Lower lobe of right lung (tissue), 2 donors: ENCODE data around the gene SGSM1. TPM values are rescaled to one million over a fixed set of nuclear protein-coding genes. Genes with fewer than 3 reads are reported as not detected.

Experiments used
- ATAC-seq, 2 donors: fragments of 200-7000 bp; cut with Tn5 transposase; one replicate each; pipeline ENCODE4 v1.9.1; 2020 to 2022; ENCODE audit warnings: mild to moderate bottlenecking in 2 of 2, moderate library complexity in 2 of 2
- DNase-seq: peaks from one replicate; pipeline ENCODE4 v3.0.0-alpha.2; 2020
- H3K27ac ChIP-seq: fragments of 200-600 bp; one replicate; pipeline ENCODE4 v1.8.0; 2022
- H3K27me3 ChIP-seq: fragments of 200-600 bp; one replicate; pipeline ENCODE4 v1.8.0; 2022; ENCODE audit warnings: low read depth
- H3K36me3 ChIP-seq: fragments of 200-600 bp; one replicate; pipeline ENCODE4 v1.8.0; 2022; ENCODE audit warnings: mild to moderate bottlenecking
- H3K4me1 ChIP-seq: fragments of 200-600 bp; one replicate; pipeline ENCODE4 v1.8.0; 2022
- H3K4me3 ChIP-seq: fragments of 200-600 bp; one replicate; pipeline ENCODE4 v1.8.0; 2022; ENCODE audit warnings: mild to moderate bottlenecking
- H3K9me3 ChIP-seq: fragments of 200-600 bp; one replicate; pipeline ENCODE4 v1.8.0; 2022
- CTCF ChIP-seq: fragments of 200-600 bp; IDR thresholded peaks from one replicate; pipeline ENCODE4 v1.8.0; 2022; ENCODE audit warnings: antibody characterized with exemption, mild to moderate bottlenecking
- intact Hi-C: fragments of 100-400 bp; cut with DNase I; formaldehyde crosslinking; loops from one replicate; pipeline ENCODE4 v1.11.0; 2022
- total RNA-seq: library from RNA; stranded (reverse); fragmentation: NEBNext Ultra II Directional; extraction: Animal tissue kit (Norgen Biotek cat#: 25700); gene quantifications from one replicate; pipeline ENCODE4 v1.2.1, GENCODE V29; 2021
- donor health status: DM: no; HTN: yes; CAD: no; lungs with severe emphysema.

Gene SGSM1
- total RNA-seq, 1 donor from 2014 or later: 2.9 TPM

GRCh38 chr22:24935771-24936483 is 129.9 kb downstream of the SGSM1 start:
- H3K9me3 ChIP-seq: no peaks in the 10 kb centered on the region
- DNase-seq (no peak), ATAC-seq (no peak)
- no peaks in the 10 kb centered on the region for H3K4me1 ChIP-seq
- no peaks in the 10 kb centered on the region for H3K36me3 ChIP-seq
- H3K27ac ChIP-seq: no peak overlapping the region
- H3K27me3 ChIP-seq: no peaks in the 10 kb centered on the region
- intact Hi-C loops: no loop called here
- H3K4me3 ChIP-seq: no peak overlapping the region
- no peak for TF ChIP-seq CTCF

GRCh38 chr22:24937114-24937513 is 131.1 kb downstream of the SGSM1 start:
- intact Hi-C loops: no loop called here
- Histone ChIP-seq H3K9me3 (no peaks in the 10 kb centered on the region), H3K27me3 (no peaks in the 10 kb centered on the region), H3K4me1 (no peaks in the 10 kb centered on the region), H3K27ac (no peak overlapping the region), H3K36me3 (no peaks in the 10 kb centered on the region), H3K4me3 (no peak overlapping the region)
- no peak for TF ChIP-seq CTCF
- ATAC-seq: no peak
- DNase-seq: no peak

- peak; percentile 61 to 63 for ATAC-seq
Observed at GRCh38 chr22:24938741-24939341, 132.8 kb downstream of the SGSM1 start.

GRCh38 chr22:24942301-24942700 is 136.3 kb downstream of the SGSM1 start:
- DNase-seq (no peak), ATAC-seq (no peak)
- Histone ChIP-seq H3K9me3 (no peaks in the 10 kb centered on the region), H3K27me3 (no peaks in the 10 kb centered on the region), H3K4me3 (no peak overlapping the region), H3K4me1 (no peaks in the 10 kb centered on the region), H3K36me3 (no peaks in the 10 kb centered on the region), H3K27ac (no peak overlapping the region)
- intact Hi-C loops: no loop called here
- TF ChIP-seq CTCF: no peak

More at GRCh38 chr22:24938741-24939341, 132.8 kb downstream of the SGSM1 start:
- intact Hi-C loops: no loop called here
- no peak for DNase-seq
- Histone ChIP-seq H3K27ac (no peak overlapping the region), H3K4me3 (no peak overlapping the region), H3K36me3 (no peaks in the 10 kb centered on the region), H3K4me1 (no peaks in the 10 kb centered on the region), H3K9me3 (no peaks in the 10 kb centered on the region), H3K27me3 (no peaks in the 10 kb centered on the region)
- peak; percentile 76 for TF ChIP-seq CTCF

- TF ChIP-seq CTCF: no peak
- intact Hi-C loops: no loop called here
- H3K27ac ChIP-seq: no peak overlapping the region
- no peaks in the 10 kb centered on the region for H3K4me1 ChIP-seq
- no peaks in the 10 kb centered on the region for H3K9me3 ChIP-seq
- H3K36me3 ChIP-seq: no peaks in the 10 kb centered on the region
- DNase-seq: no peak
- H3K4me3 ChIP-seq: no peak overlapping the region
- H3K27me3 ChIP-seq: no peaks in the 10 kb centered on the region
- no peak for ATAC-seq
Observed at GRCh38 chr22:24944217-24944937, 138.4 kb downstream of the SGSM1 start.
